GM15510 (cell line): ENCODE data around the gene VSX2.

Experiments used
- POLR2A ChIP-seq: IDR thresholded peaks from 3 replicates; pipeline ENCODE4 v1.6.1; 2011; ENCODE audit warnings: borderline replicate concordance; ENCODE audit not compliant: insufficient read length; ENCODE audit errors: extremely low read depth

The VSX2 gene

GRCh38 chr14:74242780-74243042, 3.5 kb downstream of the VSX2 start:
- TF ChIP-seq POLR2A: no peak

GRCh38 chr14:74243051-74243450, 3.8 kb downstream of the VSX2 start:
- TF ChIP-seq POLR2A: no peak

GRCh38 chr14:74244115-74244514, 4.9 kb downstream of the VSX2 start:
- no peak for TF ChIP-seq POLR2A

GRCh38 chr14:74245292-74245691, 6.0 kb downstream of the VSX2 start:
- TF ChIP-seq POLR2A: no peak

GRCh38 chr14:74246542-74246941, 7.3 kb downstream of the VSX2 start:
- no peak for TF ChIP-seq POLR2A

GRCh38 chr14:74248017-74248416, 8.8 kb downstream of the VSX2 start:
- TF ChIP-seq POLR2A: no peak

GRCh38 chr14:74249433-74250375, 10.5 kb downstream of the VSX2 start:
- no peak for TF ChIP-seq POLR2A

GRCh38 chr14:74255281-74255680, 16.0 kb downstream of the VSX2 start:
- TF ChIP-seq POLR2A: no peak

GRCh38 chr14:74257078-74257940, 18.1 kb downstream of the VSX2 start:
- TF ChIP-seq POLR2A: no peak

- TF ChIP-seq POLR2A: no peak
Measured at GRCh38 chr14:74257941-74258763, 18.9 kb downstream of the VSX2 start.

GRCh38 chr14:74258764-74259035, 19.5 kb downstream of the VSX2 start:
- no peak for TF ChIP-seq POLR2A

- TF ChIP-seq POLR2A: no peak
Measured at GRCh38 chr14:74259513-74259912, 20.3 kb downstream of the VSX2 start.

- TF ChIP-seq POLR2A: no peak
Measured at GRCh38 chr14:74260525-74261233, 21.4 kb downstream of the VSX2 start.

GRCh38 chr14:74261288-74261687, 22.0 kb downstream of the VSX2 start:
- TF ChIP-seq POLR2A: no peak

GRCh38 chr14:74262076-74262475, 22.8 kb downstream of the VSX2 start:
- no peak for TF ChIP-seq POLR2A

- no peak for TF ChIP-seq POLR2A
Measured at GRCh38 chr14:74263181-74263580, 23.9 kb downstream of the VSX2 start.

- TF ChIP-seq POLR2A: no peak
Measured at GRCh38 chr14:74263921-74264320, 24.7 kb downstream of the VSX2 start.
